GM18868 (cell line): ENCODE data around the gene AGAP1.

ENCODE experiments used
- ATAC-seq: cut with Tn5 transposase; IDR thresholded peaks from one replicate; pipeline ENCODE4 v1.9.1; 2021; ENCODE audit warnings: mild to moderate bottlenecking, moderate library complexity; ENCODE audit not compliant: unreplicated experiment

The AGAP1 gene

GRCh38 chr2:235626658-235627057, 132.8 kb downstream of the AGAP1 start:
- ATAC-seq: no peak

GRCh38 chr2:235627682-235628081, 133.8 kb downstream of the AGAP1 start:
- no peak for ATAC-seq

- ATAC-seq: no peak
These were observed 137.0 kb downstream of the AGAP1 start for GRCh38 chr2:235630718-235631296.

- no peak for ATAC-seq
These were observed 140.8 kb downstream of the AGAP1 start for GRCh38 chr2:235634435-235635158.

DNA sequence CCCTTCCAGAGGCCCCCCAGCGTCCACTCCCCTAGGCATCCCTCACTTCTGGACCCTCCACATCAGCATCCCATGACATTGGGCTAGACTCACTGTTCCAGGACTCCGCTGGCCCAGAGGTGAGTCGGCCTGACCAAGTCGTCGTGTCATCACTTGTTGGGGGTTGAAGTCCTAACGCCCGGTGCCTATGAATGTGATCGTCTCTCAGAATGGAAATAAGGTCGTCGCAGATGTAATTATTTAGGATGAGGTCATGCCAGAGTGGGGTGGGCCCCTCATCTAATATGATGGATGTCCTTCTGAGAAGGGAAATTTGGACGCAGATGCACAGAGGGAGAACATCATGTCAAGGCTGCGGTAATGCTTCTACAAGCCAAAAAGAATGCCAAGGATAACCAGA, 142.7 kb downstream of the AGAP1 start:
- ATAC-seq: no peak

- ATAC-seq: no peak
These were observed 144.1 kb downstream of the AGAP1 start for GRCh38 chr2:235637896-235638295.

GRCh38 chr2:235638541-235639427, 144.9 kb downstream of the AGAP1 start:
- no peak for ATAC-seq

DNA sequence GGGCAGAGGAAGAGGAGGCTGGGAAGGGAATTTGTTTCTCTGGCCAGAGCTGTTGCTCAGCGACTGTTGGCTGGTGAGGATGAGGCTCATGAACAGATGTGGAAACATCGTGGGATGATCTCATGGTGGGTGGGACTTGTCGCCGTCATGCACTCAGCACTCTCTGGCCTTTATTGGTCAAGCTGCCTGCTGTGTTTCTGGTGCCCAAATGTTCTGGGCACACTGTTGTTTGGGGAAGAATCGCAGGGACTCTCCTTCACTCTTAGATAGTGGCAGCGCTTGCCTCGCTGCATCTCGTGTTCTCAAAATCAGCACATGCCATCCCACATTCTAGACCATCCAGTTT, 145.6 kb downstream of the AGAP1 start:
- ATAC-seq: no peak

- ATAC-seq: no peak
These were observed 146.0 kb downstream of the AGAP1 start for GRCh38 chr2:235639885-235640284.

GRCh38 chr2:235640377-235640776, 146.5 kb downstream of the AGAP1 start:
- no peak for ATAC-seq

DNA sequence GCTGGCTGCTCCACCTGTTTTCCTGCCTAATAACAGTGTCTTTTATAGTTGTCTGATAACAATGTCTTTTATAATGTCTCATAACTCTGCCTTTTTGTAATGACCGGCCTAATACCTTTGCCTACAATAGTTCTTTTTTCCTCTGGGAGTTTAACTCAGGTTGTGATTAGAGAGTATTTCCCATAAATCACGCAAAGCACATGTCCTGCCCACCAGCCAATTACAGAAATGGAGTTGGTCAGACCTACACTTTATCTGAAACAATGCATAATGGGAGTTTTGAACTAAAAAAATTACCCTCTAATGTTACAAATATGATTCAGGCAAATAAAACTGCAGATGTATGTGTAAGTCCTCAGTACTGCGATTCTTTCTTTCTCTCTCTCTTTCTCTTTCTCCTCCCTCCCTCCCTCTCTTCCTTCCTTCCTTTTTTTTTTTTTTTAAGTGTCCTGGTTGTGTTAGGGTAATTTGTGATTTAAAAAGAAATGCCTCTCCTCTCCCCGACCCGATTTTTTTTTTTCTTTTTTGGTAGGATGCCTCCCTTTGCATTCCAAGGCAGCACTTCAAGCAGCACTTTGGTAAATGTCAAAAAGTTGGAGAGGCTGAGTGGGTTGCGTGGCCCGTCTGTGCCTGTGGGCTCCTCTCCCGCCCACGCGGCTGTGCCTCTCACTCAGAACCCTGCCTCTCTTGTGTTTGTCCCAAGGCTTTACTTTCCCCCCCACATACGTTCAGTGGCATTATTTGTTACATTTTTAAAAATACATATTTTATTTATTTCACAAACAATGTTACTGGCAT, 147.3 kb downstream of the AGAP1 start:
- ATAC-seq: no peak

GRCh38 chr2:235641956-235642355, 148.1 kb downstream of the AGAP1 start:
- no peak for ATAC-seq

GRCh38 chr2:235642446-235643098, 148.7 kb downstream of the AGAP1 start:
- no peak for ATAC-seq

- ATAC-seq: no peak
These were observed 150.1 kb downstream of the AGAP1 start for GRCh38 chr2:235643680-235644511.

- no peak for ATAC-seq
These were observed 153.4 kb downstream of the AGAP1 start for GRCh38 chr2:235647264-235647663.

GRCh38 chr2:235647877-235648276, 154.0 kb downstream of the AGAP1 start:
- ATAC-seq: no peak

DNA sequence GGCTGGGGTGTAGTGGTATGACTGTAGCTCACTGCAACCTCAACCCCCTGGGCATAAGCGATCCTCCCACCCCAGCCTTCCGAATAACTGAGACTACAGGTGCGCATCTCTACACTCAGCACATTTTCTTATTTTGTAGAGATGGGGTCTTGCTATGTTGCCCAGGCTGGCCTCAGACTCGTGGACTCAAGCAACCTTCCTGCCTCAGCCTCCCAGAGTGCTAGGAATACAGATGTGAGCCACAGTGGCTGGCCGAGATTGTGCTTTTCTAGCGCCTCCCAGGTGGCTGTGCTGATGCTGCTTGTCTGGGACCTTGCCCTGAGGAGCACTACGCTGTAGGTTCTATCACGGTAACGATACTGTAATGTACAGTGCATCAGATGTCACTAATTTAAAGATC, 155.6 kb downstream of the AGAP1 start:
- no peak for ATAC-seq

GRCh38 chr2:235651643-235652042, 157.8 kb downstream of the AGAP1 start:
- ATAC-seq: no peak

DNA sequence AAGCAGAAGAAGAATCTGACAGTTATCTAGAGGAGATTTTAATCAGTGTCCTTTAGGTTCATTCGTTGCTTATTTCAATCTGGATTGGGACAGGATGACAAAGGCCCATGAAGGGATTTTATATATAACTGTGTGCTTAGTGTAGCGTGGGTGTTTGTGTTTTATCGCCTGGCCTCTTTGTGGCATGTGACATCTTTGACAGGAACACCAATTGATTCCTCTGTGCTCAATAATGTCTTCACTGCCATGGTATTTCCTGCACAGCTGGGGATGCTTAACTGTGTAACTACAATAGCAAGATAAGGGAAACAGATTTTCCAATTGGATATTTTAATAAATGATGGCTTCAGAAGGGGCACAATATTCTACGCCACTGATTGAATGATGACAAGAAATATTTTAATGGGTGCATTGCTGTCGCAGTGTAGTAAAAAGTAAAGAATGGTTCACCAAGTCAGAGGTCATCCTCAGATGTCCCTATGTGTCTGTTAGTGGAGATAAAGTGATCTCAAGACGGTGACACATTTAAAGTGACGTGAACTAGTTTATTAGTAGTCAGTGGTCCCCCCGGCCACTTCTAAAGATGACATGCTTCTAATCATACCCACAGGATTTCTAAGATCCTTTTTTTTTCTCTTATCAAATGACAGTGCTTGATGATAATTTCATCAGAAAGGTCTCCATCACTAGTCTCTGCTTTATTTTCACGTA, 160.4 kb downstream of the AGAP1 start:
- no peak for ATAC-seq
